Activated naive CD8-positive, alpha-beta T cell (primary cell): Measurements from ENCODE around the gene SSU72.
A peak's percentile ranks its signal among the peaks of the same experiment; 100 is the strongest.

Experiments used
- H3K27ac Mint-ChIP-seq: one replicate; pipeline ENCODE4 v1.8.0; 2021; ENCODE audit warnings: mixed read lengths
- H3K27me3 Mint-ChIP-seq: one replicate; pipeline ENCODE4 v1.8.0; 2021; ENCODE audit warnings: mixed read lengths
- H3K36me3 Mint-ChIP-seq: one replicate; pipeline ENCODE4 v1.8.0; 2021; ENCODE audit warnings: mixed read lengths
- H3K4me1 Mint-ChIP-seq: one replicate; pipeline ENCODE4 v1.8.0; 2021; ENCODE audit warnings: low read depth, mixed read lengths
- H3K4me3 Mint-ChIP-seq: one replicate; pipeline ENCODE4 v1.8.0; 2021; ENCODE audit warnings: mild to moderate bottlenecking, mixed read lengths
- H3K9me3 Mint-ChIP-seq: one replicate; pipeline ENCODE4 v1.8.0; 2021; ENCODE audit warnings: low read depth, mixed read lengths

Gene SSU72

GRCh38 chr1:1550087-1550486 lies 24.6 kb downstream of the SSU72 start:
- Mint-ChIP-seq H3K4me1 (peaks cover 1% of the 10 kb centered on the region), H3K9me3 (no peaks in the 10 kb centered on the region), H3K27me3 (no peaks in the 10 kb centered on the region), H3K27ac (no peak overlapping the region), H3K36me3 (no peaks in the 10 kb centered on the region), H3K4me3 (no peak overlapping the region)

- no peak overlapping the region for H3K27ac Mint-ChIP-seq
Observed at GRCh38 chr1:1548591-1548990, 26.1 kb downstream of the SSU72 start.

GRCh38 chr1:1547476-1547875 lies 27.2 kb downstream of the SSU72 start:
- Mint-ChIP-seq H3K9me3 (no peaks in the 10 kb centered on the region), H3K36me3 (no peaks in the 10 kb centered on the region), H3K27ac (peak overlapping the region; percentile 28), H3K4me3 (no peak overlapping the region), H3K27me3 (no peaks in the 10 kb centered on the region), H3K4me1 (peaks cover 1% of the 10 kb centered on the region)

More at GRCh38 chr1:1548591-1548990, 26.1 kb downstream of the SSU72 start:
- H3K9me3 Mint-ChIP-seq = no peaks in the 10 kb centered on the region
- no peaks in the 10 kb centered on the region for H3K36me3 Mint-ChIP-seq
- H3K4me3 Mint-ChIP-seq = no peak overlapping the region
- H3K27me3 Mint-ChIP-seq = no peaks in the 10 kb centered on the region
- peaks cover 1% of the 10 kb centered on the region for H3K4me1 Mint-ChIP-seq

- Mint-ChIP-seq H3K36me3 (no peaks in the 10 kb centered on the region), H3K4me1 (peaks cover 1% of the 10 kb centered on the region), H3K27ac (peak overlapping the region; percentile 28), H3K9me3 (no peaks in the 10 kb centered on the region), H3K4me3 (no peak overlapping the region), H3K27me3 (no peaks in the 10 kb centered on the region)
Observed at GRCh38 chr1:1547011-1547410, 27.7 kb downstream of the SSU72 start.

- Mint-ChIP-seq H3K4me3 (no peak overlapping the region), H3K9me3 (no peaks in the 10 kb centered on the region), H3K4me1 (peaks cover 3% of the 10 kb centered on the region), H3K27me3 (no peaks in the 10 kb centered on the region), H3K36me3 (no peaks in the 10 kb centered on the region), H3K27ac (no peak overlapping the region)
Observed at GRCh38 chr1:1545946-1546737, 28.5 kb downstream of the SSU72 start.

- Mint-ChIP-seq H3K36me3 (no peaks in the 10 kb centered on the region), H3K27me3 (no peaks in the 10 kb centered on the region), H3K27ac (no peak overlapping the region), H3K4me3 (no peak overlapping the region), H3K4me1 (peaks cover 3% of the 10 kb centered on the region), H3K9me3 (no peaks in the 10 kb centered on the region)
Observed at GRCh38 chr1:1544544-1544943, 30.1 kb downstream of the SSU72 start.

GRCh38 chr1:1543706-1544099 lies 31.0 kb downstream of the SSU72 start:
- Mint-ChIP-seq H3K4me3 (no peak overlapping the region), H3K27me3 (no peaks in the 10 kb centered on the region), H3K36me3 (no peaks in the 10 kb centered on the region), H3K4me1 (peaks cover 3% of the 10 kb centered on the region), H3K27ac (no peak overlapping the region), H3K9me3 (no peaks in the 10 kb centered on the region)

GRCh38 chr1:1542766-1543705 lies 31.6 kb downstream of the SSU72 start:
- Mint-ChIP-seq H3K27ac (no peak overlapping the region), H3K4me1 (peaks cover 3% of the 10 kb centered on the region), H3K4me3 (no peak overlapping the region)

GRCh38 chr1:1541956-1542765 lies 32.5 kb downstream of the SSU72 start:
- Mint-ChIP-seq H3K9me3 (no peaks in the 10 kb centered on the region), H3K4me1 (peaks cover 1% of the 10 kb centered on the region), H3K27ac (peak overlapping the region; percentile 16), H3K27me3 (no peaks in the 10 kb centered on the region), H3K36me3 (no peaks in the 10 kb centered on the region), H3K4me3 (peak overlapping the region; percentile 67)

More at GRCh38 chr1:1542766-1543705, 31.6 kb downstream of the SSU72 start:
- no peaks in the 10 kb centered on the region for H3K9me3 Mint-ChIP-seq
- H3K36me3 Mint-ChIP-seq = no peaks in the 10 kb centered on the region
- H3K27me3 Mint-ChIP-seq = no peaks in the 10 kb centered on the region

GRCh38 chr1:1540818-1541628 lies 33.6 kb downstream of the SSU72 start:
- peak overlapping the region; percentile 67 for H3K4me3 Mint-ChIP-seq

GRCh38 chr1:1540090-1540817 lies 34.4 kb downstream of the SSU72 start, which contains the start of gene TMEM240:
TMEM240 (minus strand) TSS chr1:1540624; CDS start chr1:1540346, 278 bp downstream.
- peak within 1 kb of the TSS; percentile 67 for H3K4me3 Mint-ChIP-seq
- H3K9me3 Mint-ChIP-seq = no peaks in the 10 kb centered on the region
- H3K36me3 Mint-ChIP-seq = no peaks in the 10 kb centered on the region
- H3K27me3 Mint-ChIP-seq = no peaks in the 10 kb centered on the region
- H3K4me1 Mint-ChIP-seq = peaks cover 1% of the 10 kb centered on the region
- no peak within 1 kb of the TSS for H3K27ac Mint-ChIP-seq

More at GRCh38 chr1:1540818-1541628, 33.6 kb downstream of the SSU72 start:
- H3K27ac Mint-ChIP-seq = no peak overlapping the region
- no peaks in the 10 kb centered on the region for H3K36me3 Mint-ChIP-seq
- H3K27me3 Mint-ChIP-seq = no peaks in the 10 kb centered on the region
- H3K4me1 Mint-ChIP-seq = peaks cover 1% of the 10 kb centered on the region
- no peaks in the 10 kb centered on the region for H3K9me3 Mint-ChIP-seq

GRCh38 chr1:1539310-1540089 lies 35.2 kb downstream of the SSU72 start:
- H3K9me3 Mint-ChIP-seq = no peaks in the 10 kb centered on the region
- H3K36me3 Mint-ChIP-seq = no peaks in the 10 kb centered on the region
- H3K27me3 Mint-ChIP-seq = no peaks in the 10 kb centered on the region
- peak overlapping the region; percentile 67 for H3K4me3 Mint-ChIP-seq
- H3K4me1 Mint-ChIP-seq = peaks cover 1% of the 10 kb centered on the region
- H3K27ac Mint-ChIP-seq = no peak overlapping the region

GRCh38 chr1:1538989-1539309 lies 35.7 kb downstream of the SSU72 start:
- Mint-ChIP-seq H3K9me3 (no peaks in the 10 kb centered on the region), H3K27me3 (no peaks in the 10 kb centered on the region), H3K27ac (no peak overlapping the region), H3K4me1 (peaks cover 1% of the 10 kb centered on the region), H3K36me3 (no peaks in the 10 kb centered on the region), H3K4me3 (no peak overlapping the region)
